ENCODE data around the gene PRKCG. TPM values are rescaled to one million over a fixed set of nuclear protein-coding genes. Genes with fewer than 3 reads are reported as not detected.

Gene PRKCG
- total RNA-seq: not detected

GRCh38 chr19:53881482-53882390 lies at the start of gene PRKCG:
TSS of gene PRKCG (plus strand) at chr19:53882197. CDS start at chr19:53882495, 298 bp downstream.
- TF ChIP-seq, protein P1, sequence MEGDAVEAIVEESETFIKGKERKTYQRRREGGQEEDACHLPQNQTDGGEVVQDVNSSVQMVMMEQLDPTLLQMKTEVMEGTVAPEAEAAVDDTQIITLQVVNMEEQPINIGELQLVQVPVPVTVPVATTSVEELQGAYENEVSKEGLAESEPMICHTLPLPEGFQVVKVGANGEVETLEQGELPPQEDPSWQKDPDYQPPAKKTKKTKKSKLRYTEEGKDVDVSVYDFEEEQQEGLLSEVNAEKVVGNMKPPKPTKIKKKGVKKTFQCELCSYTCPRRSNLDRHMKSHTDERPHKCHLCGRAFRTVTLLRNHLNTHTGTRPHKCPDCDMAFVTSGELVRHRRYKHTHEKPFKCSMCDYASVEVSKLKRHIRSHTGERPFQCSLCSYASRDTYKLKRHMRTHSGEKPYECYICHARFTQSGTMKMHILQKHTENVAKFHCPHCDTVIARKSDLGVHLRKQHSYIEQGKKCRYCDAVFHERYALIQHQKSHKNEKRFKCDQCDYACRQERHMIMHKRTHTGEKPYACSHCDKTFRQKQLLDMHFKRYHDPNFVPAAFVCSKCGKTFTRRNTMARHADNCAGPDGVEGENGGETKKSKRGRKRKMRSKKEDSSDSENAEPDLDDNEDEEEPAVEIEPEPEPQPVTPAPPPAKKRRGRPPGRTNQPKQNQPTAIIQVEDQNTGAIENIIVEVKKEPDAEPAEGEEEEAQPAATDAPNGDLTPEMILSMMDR (IDR thresholded peaks at IDR 0.05; ENCODE audit: low read depth): no peak

- TF ChIP-seq, protein P1 (IDR thresholded peaks at IDR 0.05; ENCODE audit: low read depth): no peak
Measured at GRCh38 chr19:53844849-53845246, 37.1 kb upstream of the PRKCG start.

DNA sequence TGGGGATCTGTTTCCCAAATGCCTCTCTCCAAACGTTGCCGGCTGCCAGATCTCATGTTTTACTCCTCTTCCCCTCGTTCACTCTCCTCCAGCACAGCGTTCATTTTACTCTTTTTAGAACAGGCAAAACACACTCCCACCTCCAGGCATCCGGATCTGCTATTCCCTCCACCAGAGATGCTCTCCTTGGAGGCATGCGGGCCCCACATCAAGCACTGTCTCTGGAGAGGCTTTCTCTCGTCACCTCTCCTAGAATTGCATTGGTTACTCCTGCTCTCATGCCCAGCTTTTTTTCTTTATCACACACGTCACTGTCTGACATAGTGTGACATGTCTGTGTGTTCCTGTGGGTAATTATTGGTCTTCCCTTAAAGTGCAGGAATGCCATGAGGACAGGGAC lies 34.4 kb upstream of the PRKCG start:
- TF ChIP-seq, protein P1 (IDR thresholded peaks at IDR 0.05; ENCODE audit: low read depth): no peak

DNA sequence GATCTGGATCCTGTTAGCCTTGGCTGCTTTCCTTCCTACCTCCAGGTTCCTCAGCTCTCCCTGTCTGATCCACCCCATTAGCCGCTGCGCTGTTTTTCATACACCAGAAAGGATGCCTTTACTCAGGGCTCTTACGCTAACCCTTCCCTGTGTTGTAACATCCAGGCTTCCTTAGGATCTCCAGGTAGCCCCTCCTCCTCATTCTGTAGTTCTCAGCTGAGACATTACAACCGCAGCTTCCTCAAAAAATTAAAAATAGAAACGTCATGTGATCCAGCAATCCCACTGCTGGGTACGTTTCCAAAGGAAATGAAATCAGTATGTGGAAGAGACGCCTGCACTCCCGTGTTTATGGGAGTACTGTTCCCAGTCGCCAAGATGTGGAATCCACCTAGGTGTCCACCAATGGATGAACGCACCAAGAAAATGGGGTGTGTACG lies 32.7 kb upstream of the PRKCG start:
- TF ChIP-seq, protein P1 (IDR thresholded peaks at IDR 0.05; ENCODE audit: low read depth): no peak

DNA sequence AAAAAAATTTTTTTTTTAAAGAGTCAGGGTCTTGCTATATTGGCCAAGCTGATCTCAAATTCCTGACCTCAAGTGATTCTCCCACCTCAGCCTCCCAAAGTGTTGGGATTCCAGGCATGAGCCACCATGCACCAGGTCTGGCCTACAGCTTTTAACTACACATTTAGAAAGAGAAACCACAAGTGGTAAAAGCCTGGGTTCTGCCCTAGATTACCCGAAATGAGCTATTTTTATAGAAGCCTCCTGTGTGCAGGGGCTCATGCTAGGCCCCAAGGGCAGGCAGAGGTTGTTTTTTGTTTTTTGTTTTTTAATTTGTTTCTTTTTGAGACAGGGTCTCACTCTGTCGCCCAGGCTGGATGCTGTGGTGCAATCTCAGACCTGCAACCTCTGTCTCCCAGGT lies 28.3 kb upstream of the PRKCG start:
- TF ChIP-seq, protein P1 (IDR thresholded peaks at IDR 0.05; ENCODE audit: low read depth): no peak

- TF ChIP-seq, protein P1 (IDR thresholded peaks at IDR 0.05; ENCODE audit: low read depth): no peak
Measured at GRCh38 chr19:53864308-53864836, 17.6 kb upstream of the PRKCG start.

- TF ChIP-seq, protein P1 (IDR thresholded peaks at IDR 0.05; ENCODE audit: low read depth): no peak
Measured at GRCh38 chr19:53865523-53865917, 16.5 kb upstream of the PRKCG start.
